UCSD-AML1 (cell line): ENCODE data around the gene UMAD1.

Source experiments
- DNase-seq: peaks from one replicate; lab custom pipeline; 2025; ENCODE audit not compliant: unreplicated experiment; lab: John Stamatoyannopoulos, UW

The UMAD1 gene

DNA sequence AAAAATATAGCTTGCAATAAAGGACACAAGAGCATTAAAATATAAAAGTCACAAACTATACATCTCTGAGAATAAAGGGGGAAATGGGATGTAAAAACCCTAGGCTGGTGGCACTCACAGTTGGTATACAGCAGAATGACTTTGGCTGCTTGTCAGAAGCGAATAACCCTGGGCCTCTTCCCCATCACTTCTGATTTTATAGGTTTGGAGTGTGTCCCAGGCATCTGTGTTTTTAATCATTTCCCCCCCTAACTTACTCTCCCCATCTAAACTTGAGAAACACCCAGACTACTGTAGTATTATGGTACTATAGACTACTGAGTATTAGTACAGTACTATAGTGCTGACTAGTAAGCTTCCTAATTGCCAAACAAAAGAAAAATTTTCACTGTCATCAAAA, 79.6 kb downstream of the UMAD1 start:
- DNase-seq, result no peak

DNA sequence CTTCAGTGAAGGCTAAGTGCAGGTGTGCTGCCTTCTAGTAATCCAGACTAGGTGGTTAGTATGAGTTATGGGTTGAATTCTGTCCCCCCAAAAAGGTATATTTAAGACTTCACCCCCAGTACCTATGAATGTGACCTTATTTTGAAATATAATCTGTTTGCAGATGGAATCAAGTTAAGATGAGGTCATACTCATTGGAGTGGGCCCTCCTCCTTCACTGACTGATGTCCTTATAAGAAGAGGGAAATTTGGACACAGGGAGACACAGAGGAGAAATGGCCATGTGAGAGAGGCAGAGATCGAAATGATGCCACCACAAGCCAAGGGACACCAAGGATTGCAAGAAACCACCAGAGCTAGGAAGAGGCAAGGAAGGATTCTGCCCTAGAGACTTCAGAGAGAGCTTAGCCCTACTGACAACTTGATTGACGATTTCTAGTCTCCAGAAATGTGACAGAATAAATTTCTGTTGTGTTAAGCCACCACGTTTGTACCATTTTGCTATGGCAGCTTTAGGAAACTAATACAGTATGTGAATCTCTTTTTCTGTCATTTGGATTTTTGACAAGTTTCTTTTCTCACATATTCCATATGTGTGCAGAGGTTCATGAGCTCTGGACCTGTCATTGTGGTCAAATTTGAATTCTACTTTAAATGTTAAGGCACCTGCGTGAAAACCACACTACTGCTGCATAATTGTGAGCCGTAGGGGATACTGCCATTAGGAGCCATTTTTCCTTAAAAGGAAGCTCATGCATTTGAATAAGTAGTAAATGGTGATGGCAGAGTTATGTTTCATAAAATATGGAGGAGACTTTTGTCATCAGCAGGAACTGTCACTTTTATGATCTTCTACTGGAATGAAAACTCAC, 80.4 kb downstream of the UMAD1 start:
- DNase-seq, result no peak

DNA sequence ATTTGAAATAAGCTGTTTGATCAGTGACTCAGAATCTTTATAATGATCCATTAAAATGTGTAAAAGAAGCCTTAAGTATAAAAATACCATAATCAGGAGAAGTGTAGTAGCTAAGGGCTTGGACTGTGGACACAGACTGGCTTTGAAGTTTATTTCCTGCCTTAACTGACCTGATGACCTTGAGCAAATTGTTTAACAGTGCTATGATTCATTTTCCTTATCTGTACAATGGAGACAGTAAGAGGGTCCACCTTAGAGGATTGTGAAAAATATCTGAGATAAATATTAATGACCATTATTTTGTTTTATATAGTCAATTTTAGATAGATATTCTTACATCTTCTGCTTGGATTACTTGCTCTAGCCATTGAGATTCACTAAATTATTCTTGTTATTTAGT, 91.2 kb downstream of the UMAD1 start:
- DNase-seq, result no peak

DNA sequence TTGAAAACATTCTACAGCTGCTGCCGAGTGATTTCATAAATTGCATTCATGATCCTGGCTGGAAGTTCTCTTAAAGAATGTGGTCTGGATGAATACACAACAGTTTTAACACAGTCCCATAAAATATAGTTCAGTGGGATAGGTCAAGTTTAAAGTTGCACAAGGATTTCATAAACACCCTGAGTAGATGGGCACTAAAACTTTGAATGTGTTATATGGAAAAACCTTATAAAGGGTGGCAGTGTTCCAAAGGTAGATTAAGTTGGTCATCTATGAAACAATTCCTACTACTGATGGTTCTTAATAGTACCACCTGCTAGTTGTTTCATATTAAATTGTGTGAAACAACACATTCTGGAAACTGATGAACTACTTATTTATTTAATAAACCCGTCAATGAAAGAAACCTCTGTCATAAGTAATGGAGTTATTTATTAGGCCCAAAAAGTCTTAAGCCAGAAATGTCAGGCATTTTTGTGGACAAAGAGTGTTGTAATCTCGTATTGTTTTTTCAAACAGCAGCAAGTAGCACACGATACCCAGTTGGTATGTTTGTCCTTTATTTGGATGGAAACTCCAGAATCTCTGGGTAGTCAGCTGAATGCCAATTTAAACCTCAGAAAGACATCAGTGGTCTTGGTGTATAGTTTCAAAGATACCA, 92.2 kb downstream of the UMAD1 start:
- DNase-seq, result no peak

DNA sequence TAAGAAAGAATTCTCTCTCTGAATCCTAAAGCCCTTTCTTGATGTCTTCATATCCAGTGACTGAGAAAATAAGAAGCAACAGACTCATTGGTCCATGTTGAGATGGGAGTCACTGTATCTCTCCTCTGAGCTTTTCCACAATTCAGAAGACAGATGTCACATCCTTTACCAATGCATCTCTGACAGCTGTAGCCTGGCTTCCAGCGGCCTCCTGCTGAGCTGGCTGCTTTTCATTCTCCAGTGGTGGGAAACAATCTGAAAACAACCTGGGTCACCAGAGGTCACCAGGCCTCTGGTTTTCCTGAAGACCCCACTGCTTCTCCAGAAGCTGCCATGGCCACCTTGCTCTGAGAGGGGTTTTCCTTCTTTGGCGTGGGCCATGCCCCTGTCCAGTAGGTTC, 96.1 kb downstream of the UMAD1 start:
- DNase-seq, result no peak

DNA sequence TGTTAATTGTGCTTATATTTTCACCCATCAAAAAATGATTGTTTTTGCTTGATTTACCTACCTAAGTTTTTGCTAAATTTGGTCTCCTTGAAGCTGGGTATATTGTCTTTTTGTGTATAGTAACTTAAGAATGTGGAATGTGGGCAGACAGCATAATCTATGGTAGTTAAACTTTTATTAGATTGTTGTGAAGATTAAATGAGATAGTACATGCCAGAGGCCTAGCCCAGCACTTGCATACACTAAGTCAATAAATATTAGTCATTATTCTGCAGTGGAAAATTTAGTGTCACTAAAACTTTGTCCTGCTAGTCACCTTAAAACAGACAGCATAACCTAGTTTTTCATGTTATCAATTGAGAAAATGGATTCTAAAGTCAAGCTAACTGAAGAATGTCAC, 97.1 kb downstream of the UMAD1 start:
- DNase-seq, result no peak

DNA sequence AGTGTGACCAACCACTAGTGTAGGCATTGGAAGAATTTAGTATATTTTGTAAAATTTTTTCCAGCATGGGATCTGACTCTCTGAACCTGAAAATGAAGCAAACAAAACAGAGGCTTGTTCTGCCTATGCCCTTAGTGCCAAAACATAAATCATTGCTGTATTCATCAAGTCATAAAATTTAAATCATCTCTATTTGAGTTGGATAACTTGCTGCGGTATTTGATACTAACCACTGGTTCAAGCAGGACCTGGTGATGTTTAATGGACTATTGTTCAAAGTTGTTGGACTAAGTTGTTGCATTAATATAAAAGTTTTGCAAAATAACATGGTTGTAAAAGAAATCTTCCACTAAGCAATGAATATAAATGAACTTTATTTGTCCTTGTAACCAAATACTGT, 97.6 kb downstream of the UMAD1 start:
- DNase-seq, result no peak

DNA sequence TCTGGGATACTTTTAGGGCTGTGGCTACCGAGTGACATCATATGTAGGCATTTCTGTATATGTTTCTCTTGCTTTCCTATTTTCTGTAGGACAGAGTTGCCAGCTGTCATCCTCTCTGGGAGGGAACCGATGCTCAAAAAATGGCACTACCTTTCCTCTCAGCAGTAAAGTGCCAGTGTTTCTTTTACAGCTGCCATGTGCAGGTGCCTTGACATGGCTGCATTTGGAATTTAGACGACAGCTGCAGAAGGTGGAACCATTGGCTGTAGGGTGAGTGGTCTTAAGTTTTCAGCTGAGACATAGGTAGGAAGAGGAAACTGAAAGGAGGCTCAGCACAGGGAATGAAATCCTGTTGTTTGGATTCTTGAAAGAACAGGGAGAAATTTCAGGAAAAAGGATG, 98.1 kb downstream of the UMAD1 start:
- no peak for DNase-seq

DNA sequence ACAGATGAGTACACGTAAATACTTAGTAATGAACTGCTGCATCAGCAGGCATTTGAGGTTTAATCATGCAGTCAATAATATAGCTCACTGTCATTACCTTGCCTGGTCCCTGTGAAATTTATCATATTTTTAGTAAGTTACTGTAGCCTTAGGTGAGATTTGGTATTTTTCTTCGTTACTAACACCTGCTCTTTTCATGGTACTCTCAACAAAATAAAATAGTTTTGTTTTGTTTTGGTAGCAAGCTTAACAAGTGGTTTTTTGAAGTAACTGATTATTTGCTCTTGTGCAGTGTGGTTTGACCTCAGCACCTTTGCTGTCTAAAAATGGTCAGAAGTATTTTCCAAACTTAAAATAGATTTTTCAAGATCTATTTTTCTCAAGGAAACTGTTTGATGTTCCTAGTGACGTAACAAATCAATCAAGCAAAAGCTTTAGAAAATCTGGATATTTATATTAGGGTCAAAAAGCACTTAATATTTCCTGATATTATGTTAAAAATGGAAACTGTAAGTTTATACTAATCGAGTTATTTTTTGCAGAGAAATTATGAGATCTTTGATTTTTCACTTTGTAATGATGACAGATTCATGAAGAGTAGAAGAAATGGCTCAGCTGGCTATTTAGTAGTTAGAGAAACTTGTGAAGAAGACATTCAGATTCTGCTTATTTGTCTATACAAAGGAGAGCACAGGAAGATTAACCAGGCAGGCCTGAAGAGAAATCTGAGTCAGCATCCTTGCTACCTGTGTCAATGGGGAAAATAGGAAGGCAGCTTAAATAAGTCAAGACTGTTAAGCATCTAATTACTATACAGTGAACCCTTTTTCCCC, 98.9 kb downstream of the UMAD1 start:
- no peak for DNase-seq

DNA sequence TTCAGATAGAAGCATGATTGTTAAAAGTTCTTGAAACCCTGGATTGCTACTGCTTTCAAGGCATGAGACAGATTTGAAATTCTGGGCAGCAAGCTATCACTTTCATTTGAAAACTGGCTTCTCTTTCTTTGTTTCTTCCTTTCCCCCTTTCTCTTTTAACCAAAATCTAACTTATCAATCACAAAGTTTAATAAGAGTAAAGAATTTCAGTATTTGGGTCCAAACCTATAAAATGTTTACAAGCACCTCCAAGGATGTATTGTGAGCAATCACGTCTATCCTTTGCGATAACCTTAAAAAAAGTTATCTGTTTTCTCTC, 99.4 kb downstream of the UMAD1 start:
- DNase-seq, result no peak

DNA sequence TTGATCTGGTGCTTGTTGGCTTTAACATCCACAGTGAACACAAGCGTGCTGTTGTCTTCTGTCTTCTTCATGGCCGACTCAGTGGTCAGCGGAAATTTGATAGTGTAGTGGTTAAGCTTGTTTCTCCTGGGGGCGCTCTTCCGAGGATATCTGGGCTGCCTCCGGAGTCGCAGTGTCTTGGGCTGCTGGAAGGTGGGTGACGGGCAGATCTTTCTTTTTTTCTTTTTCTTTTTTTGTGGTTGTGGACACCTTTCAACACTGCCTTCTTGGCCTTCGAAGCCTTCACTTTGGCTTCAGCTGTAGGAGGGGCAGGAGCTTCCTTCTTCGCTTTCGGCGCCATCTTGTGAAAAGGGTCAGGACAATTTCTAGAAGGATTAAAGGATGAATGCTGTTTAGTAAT, 101.7 kb downstream of the UMAD1 start:
- no peak for DNase-seq

DNA sequence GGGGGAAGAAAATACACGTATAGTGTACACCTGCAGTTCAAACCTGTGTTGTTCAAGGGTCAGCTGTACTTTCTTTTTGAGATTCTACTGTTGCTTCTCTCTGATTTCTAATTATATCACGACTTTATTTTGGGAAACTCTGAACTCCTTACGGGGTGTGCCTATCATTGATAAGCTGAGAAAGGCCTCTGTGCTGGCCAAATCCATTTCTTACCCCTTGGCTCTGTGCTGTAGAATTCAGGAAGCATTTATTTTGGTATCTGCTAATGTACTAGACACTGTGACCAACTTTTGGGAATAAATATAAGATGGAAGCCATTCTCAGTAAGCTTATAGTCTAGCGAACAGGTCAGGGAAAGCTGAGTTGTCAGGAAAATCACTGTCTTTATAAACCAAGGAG, 104.7 kb downstream of the UMAD1 start:
- no peak for DNase-seq

DNA sequence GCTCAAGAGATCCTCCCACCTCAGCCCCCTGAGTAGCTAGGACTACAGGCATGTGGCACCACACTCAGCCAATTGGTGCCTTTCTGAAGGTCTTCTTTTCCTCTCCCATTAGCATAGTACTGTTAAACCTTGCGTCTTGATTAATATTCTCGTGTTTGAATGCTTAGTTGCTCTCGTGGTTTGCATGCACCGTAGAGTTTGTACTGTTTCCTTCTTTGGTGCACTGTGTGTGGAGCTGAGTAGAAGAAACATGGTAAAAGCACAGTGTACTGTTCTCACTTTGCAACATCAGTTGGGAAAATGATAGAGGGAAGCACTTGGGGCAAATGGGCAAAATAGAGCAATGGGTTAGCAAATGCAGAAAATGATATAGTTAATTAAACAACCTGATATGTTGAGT, 105.4 kb downstream of the UMAD1 start:
- DNase-seq, result no peak

DNA sequence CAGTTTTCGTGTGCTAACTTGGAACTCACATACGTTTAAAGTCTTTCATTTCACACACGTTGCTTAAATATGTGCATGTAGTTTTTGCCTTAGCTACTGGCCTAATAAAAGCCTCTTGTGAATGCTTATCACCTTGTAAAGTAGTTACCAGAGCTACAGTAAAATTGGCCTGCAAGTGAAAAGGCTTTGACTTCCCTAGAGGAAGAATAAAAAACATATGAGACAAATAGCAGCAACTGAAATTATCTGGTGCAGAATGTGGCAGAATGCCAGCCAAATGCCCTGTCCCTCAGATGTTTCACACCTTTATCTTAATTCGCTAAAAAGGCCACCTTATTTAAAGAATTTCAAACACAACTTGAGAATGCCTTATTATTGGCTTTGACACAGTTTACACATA, 105.9 kb downstream of the UMAD1 start:
- DNase-seq, result no peak

DNA sequence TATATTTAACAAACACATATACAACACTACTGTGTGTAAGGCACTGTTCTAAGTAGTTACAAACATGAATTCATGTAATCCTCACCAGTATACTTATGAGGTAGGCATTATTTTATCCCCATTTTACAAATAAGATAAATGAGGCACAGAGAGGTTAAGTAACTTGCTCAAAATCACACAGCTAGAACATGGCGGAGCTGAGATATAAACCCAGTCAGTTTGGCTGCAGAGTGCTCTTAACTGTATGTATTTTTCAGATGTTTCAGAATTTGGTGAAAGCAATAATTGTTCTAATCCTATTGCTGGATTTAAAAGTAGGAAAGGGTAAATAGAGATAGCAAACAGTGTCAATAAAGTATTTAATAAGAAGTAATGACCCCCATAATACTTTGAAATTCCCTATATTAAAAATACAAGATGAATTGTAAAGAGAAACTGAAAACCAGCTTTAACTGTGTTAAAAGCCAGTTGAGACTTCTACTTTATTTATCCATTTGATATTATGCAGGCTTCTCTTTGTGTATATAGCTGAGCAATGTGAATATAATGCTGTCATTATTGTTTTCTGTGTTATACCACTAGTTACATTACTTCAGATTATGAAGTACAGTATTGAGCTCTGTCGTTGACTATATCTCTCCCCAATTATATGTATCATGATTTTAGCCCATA, 110.2 kb downstream of the UMAD1 start:
- DNase-seq, result no peak

DNA sequence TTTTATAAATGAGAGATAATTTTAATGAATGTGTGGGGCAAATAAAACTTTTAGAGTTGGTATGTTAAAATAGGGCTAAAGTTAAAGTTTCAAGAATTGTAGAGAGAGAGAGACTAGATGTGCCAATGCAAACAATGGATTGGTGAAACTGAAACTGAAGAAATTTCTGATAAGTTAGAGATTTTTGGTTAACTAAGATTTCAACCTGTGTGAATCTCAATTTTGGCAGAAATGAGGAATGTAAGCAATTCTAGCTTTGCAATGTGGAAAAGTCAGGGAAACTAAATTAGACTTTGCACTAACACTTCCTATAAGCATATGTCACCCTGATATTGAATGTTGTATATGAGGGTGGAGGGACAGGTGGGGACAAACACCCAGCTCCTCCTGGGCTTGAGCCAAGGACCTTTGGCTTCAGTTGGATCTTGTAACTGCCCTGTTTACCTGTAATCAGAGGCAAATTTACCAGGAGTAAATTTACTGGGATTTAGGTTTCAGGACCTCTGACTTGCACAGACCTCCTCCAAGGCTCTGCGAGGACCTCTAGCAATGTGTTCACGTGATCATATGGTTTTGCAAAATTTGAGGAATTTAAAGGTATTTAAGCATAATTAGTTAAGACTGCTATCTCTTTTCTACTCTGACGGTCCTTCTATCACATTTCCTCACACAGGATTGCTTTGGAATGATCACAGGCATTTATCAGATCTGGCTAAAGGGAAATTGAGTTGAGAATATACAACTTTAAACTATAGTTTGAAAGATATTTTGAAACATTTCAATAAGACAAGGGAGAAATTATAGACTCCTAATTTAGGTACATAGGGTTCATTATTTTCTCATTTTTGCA, 110.9 kb downstream of the UMAD1 start:
- DNase-seq, result no peak

DNA sequence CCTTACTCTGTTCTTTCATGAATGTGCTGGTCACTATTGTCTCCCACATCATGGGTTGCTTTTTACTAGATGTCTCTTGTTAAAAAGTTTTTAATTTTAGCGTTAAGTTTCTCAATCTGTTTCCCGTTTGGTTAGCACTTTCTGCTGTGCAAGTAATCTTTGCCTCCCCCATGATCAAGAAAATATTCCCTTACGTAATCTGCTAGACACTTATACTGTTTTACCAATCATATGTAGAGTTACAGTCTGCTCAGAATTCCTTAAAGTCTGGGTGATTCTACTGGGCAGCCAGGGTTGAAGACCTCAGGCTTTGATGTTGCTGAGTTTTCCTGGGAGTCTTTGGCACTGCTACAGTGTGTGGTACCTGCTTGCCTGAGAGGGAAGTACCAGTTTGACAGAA, 116.0 kb downstream of the UMAD1 start:
- no peak for DNase-seq

DNA sequence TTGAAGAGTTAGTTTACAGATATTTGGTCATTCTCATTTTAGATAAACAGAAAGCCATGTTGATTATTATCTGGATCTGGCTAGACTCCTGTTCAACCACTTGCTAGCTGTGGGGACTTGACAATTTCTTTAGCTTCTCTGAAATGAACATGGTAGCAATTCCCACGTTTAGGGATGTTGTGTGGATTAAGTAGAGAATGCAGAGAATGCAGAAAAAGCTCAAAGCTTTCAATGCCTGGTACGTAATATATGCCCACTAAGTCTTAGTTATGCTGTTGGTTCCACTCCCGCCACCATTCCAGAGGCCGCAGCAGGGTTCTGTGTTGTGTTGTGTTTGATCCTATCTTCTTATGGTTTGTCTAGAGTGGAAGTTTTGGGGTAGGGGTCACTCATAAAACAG, 117.0 kb downstream of the UMAD1 start:
- DNase-seq, result no peak

DNA sequence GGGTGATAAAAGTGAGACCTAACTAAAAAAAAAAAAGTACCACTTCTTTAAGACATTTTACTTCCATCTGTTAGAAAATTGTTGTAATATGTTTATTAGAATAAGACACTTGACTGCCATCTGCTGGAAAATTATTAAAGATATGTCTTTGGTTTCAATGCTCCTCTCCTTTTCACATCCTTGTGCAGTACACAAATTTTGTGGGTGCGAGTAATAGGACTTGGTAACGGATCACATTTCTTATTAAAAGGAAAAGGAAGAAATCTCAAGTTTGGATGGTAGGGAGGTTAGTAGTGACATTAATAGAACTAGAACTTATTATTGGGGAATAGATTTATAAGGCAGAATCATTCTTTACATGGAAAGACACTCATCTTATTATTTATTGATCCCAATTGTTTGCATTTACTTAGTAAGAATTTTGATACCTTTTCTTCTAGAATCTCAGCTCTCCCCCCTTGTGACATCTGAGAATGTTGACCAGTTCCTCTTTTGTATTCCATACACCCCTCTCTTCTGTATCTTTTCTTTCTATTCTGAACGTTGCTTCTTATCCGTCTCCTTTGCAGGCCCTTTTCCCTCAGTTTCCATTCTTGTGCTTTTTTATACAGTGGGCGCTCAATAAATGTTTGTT, 120.9 kb downstream of the UMAD1 start:
- DNase-seq, result no peak
